B cell (primary cell): ENCODE results near the gene KIRREL3.

Experiments
- CTCF ChIP-seq: fragments of 200-600 bp; IDR thresholded peaks from one replicate; pipeline ENCODE4 v1.8.0; 2022; ENCODE audit warnings: antibody characterized with exemption, mild to moderate bottlenecking
- EZH2 ChIP-seq: IDR thresholded peaks from 2 replicates; pipeline ENCODE4 v1.6.1; 2012; ENCODE audit warnings: borderline replicate concordance, low read depth, mild to moderate bottlenecking, moderate library complexity, low read length; ENCODE audit not compliant: insufficient read depth, poor library complexity, severe bottlenecking

- TF ChIP-seq CTCF = no peak
- TF ChIP-seq EZH2 = no peak
Observed at GRCh38 chr11:126719740-126720139, 280.8 kb downstream of the KIRREL3 start.
